ENCODE results near the gene TARS3.

DNA sequence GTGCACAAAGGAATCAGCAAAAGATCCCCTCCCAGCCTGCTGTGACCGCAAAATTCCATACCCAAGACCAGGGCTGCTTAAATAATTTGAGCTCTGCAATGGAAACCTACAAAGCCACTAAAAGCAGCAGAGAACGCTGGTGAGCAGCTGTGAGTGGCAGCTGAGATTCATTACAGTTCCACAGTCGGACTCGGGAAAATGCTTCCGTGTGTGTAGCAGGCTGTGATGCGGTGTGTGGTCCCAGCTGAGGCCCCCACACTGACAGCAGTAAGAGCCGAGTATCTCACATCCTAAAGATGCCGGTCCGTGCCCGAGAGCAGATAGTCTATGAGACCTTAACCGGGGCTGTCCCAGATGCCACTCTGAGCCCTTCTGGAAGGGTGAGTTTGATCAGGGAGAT lies 109.5 kb downstream of the TARS3 start:
- TF ChIP-seq, protein P1, sequence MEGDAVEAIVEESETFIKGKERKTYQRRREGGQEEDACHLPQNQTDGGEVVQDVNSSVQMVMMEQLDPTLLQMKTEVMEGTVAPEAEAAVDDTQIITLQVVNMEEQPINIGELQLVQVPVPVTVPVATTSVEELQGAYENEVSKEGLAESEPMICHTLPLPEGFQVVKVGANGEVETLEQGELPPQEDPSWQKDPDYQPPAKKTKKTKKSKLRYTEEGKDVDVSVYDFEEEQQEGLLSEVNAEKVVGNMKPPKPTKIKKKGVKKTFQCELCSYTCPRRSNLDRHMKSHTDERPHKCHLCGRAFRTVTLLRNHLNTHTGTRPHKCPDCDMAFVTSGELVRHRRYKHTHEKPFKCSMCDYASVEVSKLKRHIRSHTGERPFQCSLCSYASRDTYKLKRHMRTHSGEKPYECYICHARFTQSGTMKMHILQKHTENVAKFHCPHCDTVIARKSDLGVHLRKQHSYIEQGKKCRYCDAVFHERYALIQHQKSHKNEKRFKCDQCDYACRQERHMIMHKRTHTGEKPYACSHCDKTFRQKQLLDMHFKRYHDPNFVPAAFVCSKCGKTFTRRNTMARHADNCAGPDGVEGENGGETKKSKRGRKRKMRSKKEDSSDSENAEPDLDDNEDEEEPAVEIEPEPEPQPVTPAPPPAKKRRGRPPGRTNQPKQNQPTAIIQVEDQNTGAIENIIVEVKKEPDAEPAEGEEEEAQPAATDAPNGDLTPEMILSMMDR (IDR thresholded peaks at IDR 0.05; ENCODE audit: low read depth, low read length), result no peak
- no peak for TF ChIP-seq EZH2phosphoT487 (IDR thresholded peaks at IDR 0.05; ENCODE audit: low read depth)

Measured in OCI-LY3 (cell line).